ENCODE results near the gene CHRNG.

- no peak for TF ChIP-seq KDM1A (IDR thresholded peaks at IDR 0.05; ENCODE audit: low read depth)
- no peak for TF ChIP-seq CTCF (IDR thresholded peaks at IDR 0.05)
- no peak for TF ChIP-seq POLR2A (IDR thresholded peaks at IDR 0.05; ENCODE audit: low read length)
- no peak for TF ChIP-seq TP53 (CRISPR knock-in tag; IDR thresholded peaks at IDR 0.05)
- TF ChIP-seq HDAC2 (IDR thresholded peaks at IDR 0.05): no peak
- no peak for TF ChIP-seq BHLHE40 (IDR thresholded peaks at IDR 0.05; ENCODE audit: low read depth, low read length)
- no peak for TF ChIP-seq RAD21 (conservative IDR thresholded peaks at IDR 0.05 in 1 of 2, IDR thresholded peaks at IDR 0.05 in 1 of 2)
- TF ChIP-seq FOSL2 (IDR thresholded peaks at IDR 0.05): no peak
- no peak for TF ChIP-seq FOSL2 (CRISPR knock-in tag; IDR thresholded peaks at IDR 0.05)
- TF ChIP-seq MAX (IDR thresholded peaks at IDR 0.05): no peak
- no peak for TF ChIP-seq RARB (CRISPR knock-in tag; IDR thresholded peaks at IDR 0.05)
- no peak for TF ChIP-seq EP300 (IDR thresholded peaks at IDR 0.05)
Measured at GRCh38 chr2:232503809-232504323, 35.6 kb upstream of the CHRNG start.

Data from A549 (cell line).